Endothelial cell (in vitro differentiated cells): ENCODE measurements around the gene CHST13. TPM values are rescaled to one million over a fixed set of nuclear protein-coding genes. Genes with fewer than 3 reads are reported as not detected.
A peak's percentile ranks its signal among the peaks of the same experiment; 100 is the strongest.

Experiments used
- DNase-seq: peaks from one replicate; pipeline ENCODE4 v3.0.0; 2021; ENCODE audit warnings: low spot score
- H3K27ac Mint-ChIP-seq: one replicate; pipeline ENCODE4 v1.8.0; 2021; ENCODE audit warnings: mixed read lengths, inconsistent platforms; ENCODE audit not compliant: unreplicated experiment
- H3K27me3 Mint-ChIP-seq: one replicate; pipeline ENCODE4 v1.8.0; 2021; ENCODE audit warnings: mild to moderate bottlenecking, moderate library complexity, mixed read lengths, inconsistent platforms; ENCODE audit not compliant: unreplicated experiment
- H3K36me3 Mint-ChIP-seq: one replicate; pipeline ENCODE4 v1.8.0; 2021; ENCODE audit warnings: mild to moderate bottlenecking, low read depth, mixed read lengths, inconsistent platforms; ENCODE audit not compliant: unreplicated experiment
- H3K4me1 Mint-ChIP-seq: one replicate; pipeline ENCODE4 v1.8.0; 2021; ENCODE audit warnings: mild to moderate bottlenecking, mixed read lengths, inconsistent platforms; ENCODE audit not compliant: unreplicated experiment
- H3K4me3 Mint-ChIP-seq: one replicate; pipeline ENCODE4 v1.8.0; 2021; ENCODE audit warnings: mild to moderate bottlenecking, mixed read lengths, inconsistent platforms; ENCODE audit not compliant: unreplicated experiment
- H3K9me3 Mint-ChIP-seq: one replicate; pipeline ENCODE4 v1.8.0; 2021; ENCODE audit warnings: mixed read lengths, inconsistent platforms; ENCODE audit not compliant: unreplicated experiment
- CTCF ChIP-seq: fragments of 200-600 bp; sonication (generic); IDR thresholded peaks from one replicate; pipeline ENCODE4 v1.5.0; 2021; ENCODE audit warnings: antibody characterized with exemption; ENCODE audit not compliant: unreplicated experiment
- total RNA-seq: library from RNA; stranded (reverse); fragmentation: NEBNext Ultra II Directional; extraction: Animal tissue kit (Norgen Biotek cat#: 25700); gene quantifications from one replicate; pipeline ENCODE4 v1.2.1, GENCODE V29; 2021; ENCODE audit not compliant: unreplicated experiment

The CHST13 gene
- total RNA-seq, 1 donor from 2014 or later: not detected

GRCh38 chr3:126552688-126553283, 28.8 kb downstream of the CHST13 start:
- Mint-ChIP-seq H3K4me1 (peaks cover 5% of the 10 kb centered on the region), H3K9me3 (no peaks in the 10 kb centered on the region), H3K27me3 (peaks cover 3% of the 10 kb centered on the region), H3K4me3 (no peak overlapping the region), H3K27ac (no peak overlapping the region), H3K36me3 (no peaks in the 10 kb centered on the region)
- no peak for TF ChIP-seq CTCF
- DNase-seq: peak; percentile 1

GRCh38 chr3:126553284-126554084, 29.5 kb downstream of the CHST13 start:
- H3K9me3 Mint-ChIP-seq: no peaks in the 10 kb centered on the region
- no peak overlapping the region for H3K4me3 Mint-ChIP-seq
- peak; percentile 2 for DNase-seq
- no peaks in the 10 kb centered on the region for H3K36me3 Mint-ChIP-seq
- no peak for TF ChIP-seq CTCF
- peaks cover 5% of the 10 kb centered on the region for H3K4me1 Mint-ChIP-seq
- H3K27ac Mint-ChIP-seq: no peak overlapping the region
- peaks cover 3% of the 10 kb centered on the region for H3K27me3 Mint-ChIP-seq

- DNase-seq: no peak
- Mint-ChIP-seq H3K27me3 (no peaks in the 10 kb centered on the region), H3K27ac (no peak overlapping the region)
Observed at GRCh38 chr3:126554560-126555525, 30.9 kb downstream of the CHST13 start.

GRCh38 chr3:126555795-126556636, 32.1 kb downstream of the CHST13 start:
- Mint-ChIP-seq H3K27ac (no peak overlapping the region), H3K27me3 (no peaks in the 10 kb centered on the region), H3K4me3 (no peak overlapping the region), H3K9me3 (no peaks in the 10 kb centered on the region), H3K4me1 (no peaks in the 10 kb centered on the region), H3K36me3 (no peaks in the 10 kb centered on the region)
- DNase-seq: peak; percentile 2
- no peak for TF ChIP-seq CTCF

More at GRCh38 chr3:126554560-126555525, 30.9 kb downstream of the CHST13 start:
- Mint-ChIP-seq H3K4me1 (no peaks in the 10 kb centered on the region), H3K36me3 (no peaks in the 10 kb centered on the region), H3K9me3 (no peaks in the 10 kb centered on the region), H3K4me3 (no peak overlapping the region)
- TF ChIP-seq CTCF: no peak
